HG03066 (cell line): ENCODE data around the gene RIMBP2.

Source experiments
- ATAC-seq: cut with Tn5 transposase; IDR thresholded peaks from one replicate; pipeline ENCODE4 v1.9.1; 2021; ENCODE audit warnings: low read depth; ENCODE audit not compliant: unreplicated experiment

RIMBP2 gene

GRCh38 chr12:130555628-130556485, 160.2 kb downstream of the RIMBP2 start:
- ATAC-seq: no peak

GRCh38 chr12:130555221-130555620, 160.9 kb downstream of the RIMBP2 start:
- no peak for ATAC-seq

GRCh38 chr12:130552483-130552996, 163.6 kb downstream of the RIMBP2 start:
- ATAC-seq: no peak

- ATAC-seq: no peak
Measured at GRCh38 chr12:130549361-130549760, 166.7 kb downstream of the RIMBP2 start.

- no peak for ATAC-seq
Measured at GRCh38 chr12:130547480-130548155, 168.5 kb downstream of the RIMBP2 start.

- ATAC-seq: no peak
Measured at GRCh38 chr12:130546494-130546893, 169.6 kb downstream of the RIMBP2 start.

- ATAC-seq: no peak
Measured at GRCh38 chr12:130545475-130545874, 170.6 kb downstream of the RIMBP2 start.

GRCh38 chr12:130540376-130540775, 175.7 kb downstream of the RIMBP2 start:
- no peak for ATAC-seq

GRCh38 chr12:130538343-130539095, 177.6 kb downstream of the RIMBP2 start:
- no peak for ATAC-seq

- no peak for ATAC-seq
Measured at GRCh38 chr12:130537655-130538054, 178.4 kb downstream of the RIMBP2 start.

GRCh38 chr12:130537051-130537450, 179.0 kb downstream of the RIMBP2 start:
- ATAC-seq: no peak

- no peak for ATAC-seq
Measured at GRCh38 chr12:130530429-130530828, 185.7 kb downstream of the RIMBP2 start.

GRCh38 chr12:130529781-130530180, 186.3 kb downstream of the RIMBP2 start:
- ATAC-seq: no peak

- no peak for ATAC-seq
Measured at GRCh38 chr12:130527239-130527638, 188.9 kb downstream of the RIMBP2 start.

- ATAC-seq: no peak
Measured at GRCh38 chr12:130526813-130527212, 189.3 kb downstream of the RIMBP2 start.

GRCh38 chr12:130525384-130526172, 190.5 kb downstream of the RIMBP2 start:
- no peak for ATAC-seq

- ATAC-seq: no peak
Measured at GRCh38 chr12:130524759-130525158, 191.3 kb downstream of the RIMBP2 start.

- ATAC-seq: no peak
Measured at GRCh38 chr12:130523863-130524614, 192.1 kb downstream of the RIMBP2 start.

- no peak for ATAC-seq
Measured at GRCh38 chr12:130523208-130523607, 192.9 kb downstream of the RIMBP2 start.
